ENCODE results near the gene LIPM. TPM values are rescaled to one million over a fixed set of nuclear protein-coding genes. Genes with fewer than 3 reads are reported as not detected.
"Not testable (repeated sequence)": the region's sequence is repeated elsewhere in the genome, so short reads cannot be mapped to it uniquely, and the experiment has no call there.

Gene LIPM
- total RNA-seq, 4 donors from 2014 or later = not detected

- Histone ChIP-seq H3K4me3 (no peak overlapping the region), H3K4me1 (peaks cover 0 to 9% (median 3%) of the 10 kb centered on the region in 4 donors), H3K27ac (replicated peaks in 1 of 4) (no peak overlapping the region), H3K27me3 (no peaks in the 10 kb centered on the region), H3K9me3 (no peaks in the 10 kb centered on the region), H3K36me3 (no peaks in the 10 kb centered on the region)
- 96% methylated on average over 2 of the region's 2 CpGs for WGBS
- no peak for DNase-seq (ENCODE audit: extremely low spot score)
- TF ChIP-seq CTCF (IDR thresholded peaks at IDR 0.05) (no peak), POLR2A (IDR thresholded peaks at IDR 0.05; ENCODE audit: low read depth) (no peak), POLR2AphosphoS5 (IDR thresholded peaks at IDR 0.05) (no peak), EP300 (IDR thresholded peaks at IDR 0.05) (no peak)
- intact Hi-C loops (cut with DNase I) = no loop called here
These were observed 30.6 kb downstream of the LIPM start for GRCh38 chr10:88833156-88833555.

- TF ChIP-seq POLR2A (IDR thresholded peaks at IDR 0.05; ENCODE audit: low read depth) (no peak), EP300 (IDR thresholded peaks at IDR 0.05) (no peak), CTCF (IDR thresholded peaks at IDR 0.05) (no peak), POLR2AphosphoS5 (IDR thresholded peaks at IDR 0.05) (no peak)
- no peak overlapping the region for H3K27ac ChIP-seq (replicated peaks in 1 of 4)
- no peak for DNase-seq (ENCODE audit: extremely low spot score)
- no peaks in the 10 kb centered on the region for H3K9me3 ChIP-seq
- no peaks in the 10 kb centered on the region for H3K27me3 ChIP-seq
- peaks cover 0 to 9% (median 3%) of the 10 kb centered on the region in 4 donors for H3K4me1 ChIP-seq
- WGBS = 73% methylated on average over 2 of the region's 2 CpGs
- no peak overlapping the region for H3K4me3 ChIP-seq
- intact Hi-C loops (cut with DNase I) = loop anchor here (2.0 kb wide), 1 partner anchor 159 kb away; no protein-coding TSS in a partner anchor
- no peaks in the 10 kb centered on the region for H3K36me3 ChIP-seq
These were observed 31.2 kb downstream of the LIPM start for GRCh38 chr10:88833723-88834122.

GRCh38 chr10:88835096-88835909 is 32.8 kb downstream of the LIPM start:
- TF ChIP-seq POLR2AphosphoS5 (IDR thresholded peaks at IDR 0.05) = peak; percentile 30 to 65
- TF ChIP-seq POLR2A (IDR thresholded peaks at IDR 0.05; ENCODE audit: low read depth) = no peak
- TF ChIP-seq EP300 (IDR thresholded peaks at IDR 0.05) = no peak
- TF ChIP-seq CTCF (IDR thresholded peaks at IDR 0.05) = peak; percentile 84 to 89 (median 85)
- 17% methylated on average over 10 of the region's 10 CpGs for WGBS
- H3K9me3 ChIP-seq = no peaks in the 10 kb centered on the region
- H3K36me3 ChIP-seq = no peaks in the 10 kb centered on the region
- no peak overlapping the region for H3K4me3 ChIP-seq
- DNase-seq (ENCODE audit: extremely low spot score) = no peak
- peaks cover 0 to 9% (median 3%) of the 10 kb centered on the region in 4 donors for H3K4me1 ChIP-seq
- intact Hi-C loops (cut with DNase I) = loop anchor here (2.0 to 5.0 kb wide), 3 partner anchors 42 to 387 kb away; no protein-coding TSS in a partner anchor
- no peaks in the 10 kb centered on the region for H3K27me3 ChIP-seq
- H3K27ac ChIP-seq (replicated peaks in 1 of 4) = no peak overlapping the region

GRCh38 chr10:88835910-88836221 is 33.3 kb downstream of the LIPM start:
- WGBS = 20% methylated on average over 2 of the region's 2 CpGs
- H3K36me3 ChIP-seq = no peaks in the 10 kb centered on the region
- H3K4me1 ChIP-seq = peaks cover 0 to 9% (median 3%) of the 10 kb centered on the region in 4 donors
- H3K27me3 ChIP-seq = no peaks in the 10 kb centered on the region
- H3K9me3 ChIP-seq = no peaks in the 10 kb centered on the region
- no peak for DNase-seq (ENCODE audit: extremely low spot score)
- intact Hi-C loops (cut with DNase I) = loop anchor here (2.0 to 5.0 kb wide), 4 partner anchors 41 to 386 kb away; no protein-coding TSS in a partner anchor
- H3K4me3 ChIP-seq = no peak overlapping the region
- TF ChIP-seq CTCF (IDR thresholded peaks at IDR 0.05) (no peak), POLR2AphosphoS5 (IDR thresholded peaks at IDR 0.05) (no peak), POLR2A (IDR thresholded peaks at IDR 0.05; ENCODE audit: low read depth) (no peak), EP300 (IDR thresholded peaks at IDR 0.05) (no peak)
- no peak overlapping the region for H3K27ac ChIP-seq (replicated peaks in 1 of 4)

GRCh38 chr10:88837632-88838031 is 35.1 kb downstream of the LIPM start:
- not testable (repeated sequence) for DNase-seq (ENCODE audit: extremely low spot score); H3K4me1 ChIP-seq; H3K27ac ChIP-seq (replicated peaks in 1 of 4); H3K36me3 ChIP-seq; H3K4me3 ChIP-seq; H3K9me3 ChIP-seq; H3K27me3 ChIP-seq
- intact Hi-C loops (cut with DNase I) = loop anchor here (2.0 to 5.0 kb wide), 3 partner anchors 40 to 385 kb away; no protein-coding TSS in a partner anchor
